ENCODE measurements around the gene ATXN1.

GRCh38 chr6:16635291-16635809 is 125.9 kb downstream of the ATXN1 start:
- TF ChIP-seq RXRA (IDR thresholded peaks at IDR 0.05; ENCODE audit: insufficient read depth, low read depth, low read length): no peak
- no peak for TF ChIP-seq TAF1 (IDR thresholded peaks at IDR 0.05; ENCODE audit: low read depth, low read length)
- no peak for TF ChIP-seq TCF12 (IDR thresholded peaks at IDR 0.05; ENCODE audit: low read depth, low read length)
- no peak for TF ChIP-seq RAD21 (IDR thresholded peaks at IDR 0.05 in 1 of 2, conservative IDR thresholded peaks at IDR 0.05 in 1 of 2; ENCODE audit: low read depth in 2 of 2, low read length in 2 of 2)
- no peak for TF ChIP-seq CTCF (IDR thresholded peaks at IDR 0.05; ENCODE audit: control extremely low read depth in 1 of 3, insufficient read depth in 1 of 3, low read depth in 1 of 3, low read length in 3 of 3)
- no peak for TF ChIP-seq POLR2AphosphoS5 (IDR thresholded peaks at IDR 0.05; ENCODE audit: low read depth, low read length)
- TF ChIP-seq POU5F1 (IDR thresholded peaks at IDR 0.05; ENCODE audit: low read depth, low read length): no peak
- no peak for TF ChIP-seq ASH2L (IDR thresholded peaks at IDR 0.05; ENCODE audit: low read length)
- no peak for TF ChIP-seq SP2 (IDR thresholded peaks at IDR 0.05; ENCODE audit: low read length)
- no peak for TF ChIP-seq EP300 (IDR thresholded peaks at IDR 0.05; ENCODE audit: borderline replicate concordance in 1 of 2, low read depth in 2 of 2, low read length in 2 of 2)
